Esophagus muscularis mucosa (tissue), 4 donors: ENCODE measurements around the gene TMEM120B. TPM values are rescaled to one million over a fixed set of nuclear protein-coding genes. Genes with fewer than 3 reads are reported as not detected.

Experiments used
- DNase-seq: peaks from one replicate; pipeline ENCODE4 v3.0.0-alpha.2; 2017; ENCODE audit errors: extremely low spot score
- H3K27ac ChIP-seq, 4 donors: fragments of 200-600 bp; sonication (generic); replicated peaks in 1 of 4; 1 replicate in 3 of 4; 2 replicates in 1 of 4; pipeline ENCODE4 v1.5.1; 2016 to 2019; ENCODE audit warnings: mild to moderate bottlenecking in 1 of 4
- H3K27me3 ChIP-seq, 4 donors: fragments of 200-600 bp; sonication (generic); one replicate each; pipeline versions ENCODE4 v1.5.1 to v1.6.0; 2016 to 2019
- H3K36me3 ChIP-seq, 4 donors: fragments of 200-600 bp; sonication (generic); one replicate each; pipeline ENCODE4 v1.5.1; 2016 to 2019
- H3K4me1 ChIP-seq, 4 donors: fragments of 200-600 bp; sonication (generic); one replicate each; pipeline ENCODE4 v1.5.1; 2016 to 2019
- H3K4me3 ChIP-seq, 4 donors: fragments of 200-600 bp; sonication (generic); 1 replicate in 2 of 4; 2 replicates in 2 of 4; pipeline ENCODE4 v1.5.1; 2016 to 2019; ENCODE audit warnings: mild to moderate bottlenecking in 4 of 4, moderate library complexity in 1 of 4
- H3K9me3 ChIP-seq, 4 donors: fragments of 200-600 bp; sonication (generic); 1 replicate in 3 of 4; 2 replicates in 1 of 4; pipeline ENCODE4 v1.5.1; 2016 to 2019
- EP300 ChIP-seq: sonication (generic); formaldehyde crosslinking; IDR thresholded peaks from one replicate; pipeline ENCODE4 v1.6.1; 2017; ENCODE audit warnings: antibody characterized with exemption
- POLR2A ChIP-seq: fragments of 450-650 bp; IDR thresholded peaks from one replicate; pipeline ENCODE4 v1.6.1; 2017; ENCODE audit warnings: antibody characterized with exemption, moderate library complexity, mild to moderate bottlenecking, low read depth
- POLR2AphosphoS5 ChIP-seq, 2 donors: sonication (generic); formaldehyde crosslinking; IDR thresholded peaks; one replicate each; pipeline ENCODE4 v1.6.1; 2017; ENCODE audit warnings: antibody characterized with exemption in 2 of 2
- WGBS: methylation state at CpG from one replicate; pipeline ENCODE4 v1.1.5; 2018; 5-methylcytosine and 5-hydroxymethylcytosine counted together
- intact Hi-C: fragments of 100-400 bp; cut with DNase I; formaldehyde crosslinking; loops from one replicate; pipeline ENCODE4 v1.15.1; 2023
- total RNA-seq, 4 donors: library from RNA; depleted of rRNA; stranded (reverse); fragments of >200 nt; gene quantifications; one replicate each; pipeline versions ENCODE4 v1.1.0 to v1.2.1, GENCODE V29; 2016
- TF ChIP-seq, protein P1 (sequence below), 3 experiments: fragments of 200-600 bp in 2 of 3; fragments of 450-650 bp in 1 of 3; sonication (generic) in 2 of 3; IDR thresholded peaks; one replicate each; pipeline ENCODE4 v1.5.1; 2017 to 2019; ENCODE audit warnings: antibody characterized with exemption in 3 of 3, mild to moderate bottlenecking in 2 of 3, moderate library complexity in 1 of 3

Gene TMEM120B
- total RNA-seq, 4 donors from 2014 or later: 4.5 to 14.1 (median 6.4) TPM

DNA sequence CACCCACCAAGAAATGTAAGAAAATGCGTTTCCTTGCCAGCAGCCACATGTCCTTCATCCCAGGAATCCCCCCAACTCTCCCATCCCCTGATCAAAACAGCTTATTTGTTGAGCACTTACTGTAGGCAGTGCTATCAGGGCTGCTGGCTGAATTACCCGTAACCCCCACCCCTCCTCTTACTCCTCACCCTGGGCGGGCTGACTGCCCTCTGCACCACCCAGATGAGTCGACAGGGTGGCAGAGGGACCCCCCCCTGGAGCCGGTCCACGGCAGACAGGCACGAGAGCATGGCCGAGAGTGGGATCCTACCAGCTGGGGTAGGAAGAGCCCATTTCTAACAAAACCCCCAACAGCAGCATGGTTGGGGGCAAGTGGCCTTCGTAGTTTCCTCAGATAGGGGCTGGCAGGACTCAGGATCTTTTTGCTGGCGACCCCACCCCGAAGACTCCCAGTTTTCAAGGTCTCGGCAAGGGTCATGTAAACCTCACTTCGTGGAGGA, 82.0 kb downstream of the TMEM120B start:
- 0% methylated on average over 8 of the region's 13 CpGs for WGBS
- intact Hi-C loops: loop anchor here (1.0 to 2.0 kb wide), 2 partner anchors 18 to 98 kb away; no protein-coding TSS in a partner anchor
- Histone ChIP-seq H3K36me3 (peaks cover 0 to 12% (median 9%) of the 10 kb centered on the region in 4 donors), H3K27ac (peak overlapping the region; percentile 97 to 100 (median 100)), H3K4me3 (peak overlapping the region; percentile 59 to 64 (median 60)), H3K9me3 (no peaks in the 10 kb centered on the region), H3K4me1 (peaks cover 70 to 82% (median 80%) of the 10 kb centered on the region in 4 donors), H3K27me3 (no peaks in the 10 kb centered on the region)
- DNase-seq: no peak
- TF ChIP-seq POLR2AphosphoS5 (IDR thresholded peaks at IDR 0.05) (no peak), EP300 (no peak), POLR2A (no peak)
- TF ChIP-seq, protein P1, sequence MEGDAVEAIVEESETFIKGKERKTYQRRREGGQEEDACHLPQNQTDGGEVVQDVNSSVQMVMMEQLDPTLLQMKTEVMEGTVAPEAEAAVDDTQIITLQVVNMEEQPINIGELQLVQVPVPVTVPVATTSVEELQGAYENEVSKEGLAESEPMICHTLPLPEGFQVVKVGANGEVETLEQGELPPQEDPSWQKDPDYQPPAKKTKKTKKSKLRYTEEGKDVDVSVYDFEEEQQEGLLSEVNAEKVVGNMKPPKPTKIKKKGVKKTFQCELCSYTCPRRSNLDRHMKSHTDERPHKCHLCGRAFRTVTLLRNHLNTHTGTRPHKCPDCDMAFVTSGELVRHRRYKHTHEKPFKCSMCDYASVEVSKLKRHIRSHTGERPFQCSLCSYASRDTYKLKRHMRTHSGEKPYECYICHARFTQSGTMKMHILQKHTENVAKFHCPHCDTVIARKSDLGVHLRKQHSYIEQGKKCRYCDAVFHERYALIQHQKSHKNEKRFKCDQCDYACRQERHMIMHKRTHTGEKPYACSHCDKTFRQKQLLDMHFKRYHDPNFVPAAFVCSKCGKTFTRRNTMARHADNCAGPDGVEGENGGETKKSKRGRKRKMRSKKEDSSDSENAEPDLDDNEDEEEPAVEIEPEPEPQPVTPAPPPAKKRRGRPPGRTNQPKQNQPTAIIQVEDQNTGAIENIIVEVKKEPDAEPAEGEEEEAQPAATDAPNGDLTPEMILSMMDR (IDR thresholded peaks at IDR 0.05): no peak

- Histone ChIP-seq H3K36me3 (peaks cover 0 to 12% (median 9%) of the 10 kb centered on the region in 4 donors), H3K9me3 (no peaks in the 10 kb centered on the region), H3K27me3 (no peaks in the 10 kb centered on the region), H3K27ac (peak overlapping the region; percentile 97 to 100 (median 100)), H3K4me3 (peak overlapping the region; percentile 59 to 64 (median 60)), H3K4me1 (peaks cover 70 to 78% (median 77%) of the 10 kb centered on the region in 4 donors)
- intact Hi-C loops: loop anchor here (2.0 kb wide), 1 partner anchor 98 kb away; no protein-coding TSS in a partner anchor
- 39% methylated on average over 10 of the region's 15 CpGs for WGBS
- TF ChIP-seq, protein P1 (IDR thresholded peaks at IDR 0.05): peak; percentile 97 to 99 (median 98)
- no peak for TF ChIP-seq EP300
- TF ChIP-seq POLR2AphosphoS5 (IDR thresholded peaks at IDR 0.05): peak in 1 of 2 donors; percentile 65
- TF ChIP-seq POLR2A: no peak
- DNase-seq: peak; percentile 98
Observed at GRCh38 chr12:121795034-121795968, 82.7 kb downstream of the TMEM120B start.

DNA sequence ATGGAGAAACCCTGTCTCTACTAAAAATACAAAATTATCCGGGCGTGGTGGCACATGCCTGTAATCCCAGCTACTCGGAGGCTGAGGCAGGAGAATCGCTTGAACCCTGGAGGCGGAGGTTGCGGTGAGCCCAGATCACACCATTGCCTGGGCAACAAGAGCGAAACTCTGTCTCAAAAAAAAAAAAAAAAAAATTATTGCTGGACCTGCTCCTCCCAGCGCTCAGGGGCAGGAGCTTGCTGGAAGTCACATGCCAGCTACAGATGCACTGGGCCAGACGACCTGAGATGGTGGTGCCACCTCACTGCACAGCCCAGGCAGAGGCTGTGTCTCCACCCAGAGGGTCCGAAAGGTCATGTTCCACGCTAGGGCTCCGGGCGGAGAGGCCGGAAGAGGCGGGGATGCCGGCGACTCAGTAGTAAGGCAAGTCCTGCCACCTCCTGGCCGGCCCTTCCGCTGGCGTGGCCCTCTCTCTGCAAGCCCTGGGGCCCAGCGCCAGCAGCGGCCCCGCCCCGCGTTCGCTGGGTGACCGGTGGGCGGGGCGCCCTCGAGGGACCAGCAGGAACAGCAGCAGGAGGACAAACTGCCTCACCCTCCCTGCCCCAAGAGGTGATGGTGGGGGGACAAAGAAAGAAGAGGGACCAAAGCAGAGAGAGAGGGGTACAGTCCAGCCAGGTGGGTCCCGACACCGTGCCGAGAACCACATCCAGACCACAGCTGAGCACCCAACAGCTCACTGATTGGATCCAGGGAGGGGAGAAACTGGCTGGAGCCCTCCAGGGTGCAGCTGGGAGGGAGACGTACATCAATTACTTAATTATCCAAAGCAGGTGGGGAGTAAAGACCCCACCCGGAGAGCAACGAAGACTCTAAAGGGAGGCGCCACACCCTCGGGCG, 84.6 kb downstream of the TMEM120B start:
- intact Hi-C loops: no loop called here
- H3K4me1 ChIP-seq: peaks cover 73 to 77% (median 75%) of the 10 kb centered on the region in 4 donors
- H3K4me3 ChIP-seq: peak overlapping the region; percentile 65 to 94 (median 84)
- peak; percentile 96 for DNase-seq
- no peaks in the 10 kb centered on the region for H3K27me3 ChIP-seq
- peaks cover 0 to 12% (median 9%) of the 10 kb centered on the region in 4 donors for H3K36me3 ChIP-seq
- TF ChIP-seq, protein P1 (IDR thresholded peaks at IDR 0.05): peak; percentile 31 to 59 (median 40)
- no peak for TF ChIP-seq EP300
- peak in 1 of 2 donors; percentile 89 for TF ChIP-seq POLR2AphosphoS5 (IDR thresholded peaks at IDR 0.05)
- TF ChIP-seq POLR2A: peak; percentile 3
- 16% methylated on average over 27 of the region's 39 CpGs for WGBS
- no peaks in the 10 kb centered on the region for H3K9me3 ChIP-seq
- H3K27ac ChIP-seq: peak overlapping the region; percentile 97 to 100 (median 100)

- H3K27me3 ChIP-seq: no peaks in the 10 kb centered on the region
- H3K36me3 ChIP-seq: peaks cover 0 to 12% (median 9%) of the 10 kb centered on the region in 4 donors
- H3K27ac ChIP-seq: peak overlapping the region; percentile 97 to 100 (median 100)
- TF ChIP-seq POLR2AphosphoS5 (IDR thresholded peaks at IDR 0.05) (no peak), POLR2A (peak; percentile 15)
- 30% methylated on average over 7 of the region's 19 CpGs for WGBS
- H3K4me1 ChIP-seq: peaks cover 63 to 73% (median 65%) of the 10 kb centered on the region in 4 donors
- intact Hi-C loops: no loop called here
- H3K9me3 ChIP-seq: no peaks in the 10 kb centered on the region
- DNase-seq: no peak
- peak overlapping the region; percentile 65 to 94 (median 84) for H3K4me3 ChIP-seq
Observed at GRCh38 chr12:121797937-121798786, 85.6 kb downstream of the TMEM120B start.
